Measurements from ENCODE around the gene MRPS18A.
A peak's percentile ranks its signal among the peaks of the same experiment; 100 is the strongest.

MRPS18A gene

DNA sequence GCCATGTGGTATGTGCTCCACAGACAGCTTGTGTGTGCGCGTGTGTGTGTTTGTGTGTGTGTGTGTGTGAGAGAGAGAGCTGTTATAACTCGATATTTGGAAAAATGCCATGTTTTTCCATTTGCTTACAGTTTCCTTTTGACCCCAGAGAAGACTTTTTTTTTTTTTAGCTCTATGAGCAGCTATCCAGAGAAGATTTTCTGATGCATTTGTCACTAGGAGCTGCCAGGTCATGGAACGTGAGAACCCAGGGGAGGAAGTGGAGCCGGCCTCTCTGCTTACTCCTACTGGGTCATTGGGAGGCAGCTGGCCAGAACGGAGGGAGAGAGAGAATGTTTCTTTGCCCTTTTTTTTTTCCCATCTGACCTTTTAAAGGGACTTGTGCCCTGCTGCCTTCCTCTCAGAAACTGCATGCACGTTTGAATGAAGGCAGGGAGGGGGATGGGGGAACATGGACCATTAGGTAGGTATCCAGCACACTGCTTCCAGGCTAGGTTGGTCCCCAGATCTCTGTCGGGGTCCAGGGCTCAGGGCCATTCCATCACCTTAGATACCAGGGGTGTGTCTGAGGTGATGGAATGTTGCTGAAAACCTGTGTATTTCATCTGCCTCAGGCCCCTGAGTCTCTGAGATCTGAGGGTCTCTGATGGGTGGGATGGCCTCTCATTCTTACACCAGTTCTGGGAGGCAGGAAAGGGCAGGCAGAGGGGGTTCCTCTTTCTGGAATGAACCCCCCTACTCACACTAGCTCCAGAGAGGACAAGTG is 11.2 kb upstream of the MRPS18A start:
- peak; percentile 55 for DNase-seq (ENCODE audit: low spot score)

DNA sequence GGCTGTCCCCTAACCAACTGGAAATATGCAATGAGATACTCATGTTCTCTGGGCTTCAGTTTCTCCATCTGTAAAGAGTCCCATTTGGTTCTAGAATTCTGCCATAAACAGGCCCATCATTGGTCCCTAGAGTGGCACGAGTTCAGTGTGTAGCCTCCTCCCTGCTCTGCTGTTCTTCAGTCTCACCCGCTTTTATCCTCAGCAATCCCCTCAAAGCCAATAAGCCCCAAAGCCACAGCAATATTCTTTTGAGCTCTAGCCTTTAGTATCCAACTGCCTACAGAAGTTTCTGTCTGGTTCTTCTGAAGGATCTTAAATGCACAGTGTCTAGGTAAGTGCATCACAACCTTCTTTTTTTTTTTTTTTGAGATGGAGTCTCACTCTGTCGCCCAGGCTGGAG is 9.8 kb upstream of the MRPS18A start:
- no peak for DNase-seq (ENCODE audit: low spot score)

DNA sequence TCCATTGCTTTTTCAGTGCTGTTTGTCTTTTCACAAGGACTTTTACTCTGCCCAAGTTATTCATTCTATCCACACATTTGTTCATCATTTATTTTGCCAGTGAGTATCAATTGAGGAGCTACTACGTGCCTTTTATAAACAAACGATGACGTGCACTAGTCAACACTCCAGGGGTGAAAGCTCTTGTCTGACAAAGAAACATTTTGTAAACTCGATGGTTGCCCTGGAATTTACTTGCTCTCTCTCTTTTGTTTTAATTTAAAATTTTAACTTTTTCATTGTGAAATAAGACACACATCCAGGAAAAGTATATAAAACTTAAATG is 8.3 kb upstream of the MRPS18A start:
- DNase-seq (ENCODE audit: low spot score): no peak

DNA sequence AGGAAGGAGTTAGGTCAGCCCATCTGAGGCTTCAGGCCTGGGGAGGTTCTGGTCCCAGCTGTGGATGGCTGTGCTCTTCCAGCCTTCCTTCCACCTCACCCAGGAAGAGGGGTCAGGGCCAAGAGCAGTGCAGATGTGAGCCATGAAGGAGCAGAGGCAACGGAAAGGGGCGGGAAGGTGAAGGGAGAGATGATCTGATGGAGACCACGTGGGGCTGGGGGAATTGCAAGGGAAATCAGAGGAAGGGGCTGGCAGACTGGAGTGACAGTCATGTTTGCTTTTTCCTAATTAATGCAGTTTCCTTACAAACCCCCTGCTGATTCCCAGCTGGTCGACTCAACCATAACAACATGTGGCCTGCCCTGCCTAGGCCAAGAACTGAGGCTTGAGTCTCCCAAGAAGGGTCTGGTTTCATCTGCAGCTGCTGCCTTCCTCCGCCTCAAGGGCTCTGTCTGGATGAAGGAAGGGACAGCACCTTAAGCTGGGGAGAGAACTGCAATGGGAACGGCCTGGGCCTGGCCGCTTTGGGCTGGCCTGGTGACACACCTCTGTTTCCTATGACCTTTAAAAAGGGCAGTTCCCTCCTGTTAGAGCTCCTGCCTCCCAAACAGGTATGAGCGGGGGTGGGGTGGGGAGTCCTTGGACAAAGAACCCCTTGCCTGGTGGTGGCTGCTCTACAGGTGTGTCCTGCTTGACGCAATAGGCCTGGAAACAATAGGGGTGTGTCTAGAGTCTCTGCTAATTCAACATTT is 7.8 kb upstream of the MRPS18A start:
- no peak for DNase-seq (ENCODE audit: low spot score)

DNA sequence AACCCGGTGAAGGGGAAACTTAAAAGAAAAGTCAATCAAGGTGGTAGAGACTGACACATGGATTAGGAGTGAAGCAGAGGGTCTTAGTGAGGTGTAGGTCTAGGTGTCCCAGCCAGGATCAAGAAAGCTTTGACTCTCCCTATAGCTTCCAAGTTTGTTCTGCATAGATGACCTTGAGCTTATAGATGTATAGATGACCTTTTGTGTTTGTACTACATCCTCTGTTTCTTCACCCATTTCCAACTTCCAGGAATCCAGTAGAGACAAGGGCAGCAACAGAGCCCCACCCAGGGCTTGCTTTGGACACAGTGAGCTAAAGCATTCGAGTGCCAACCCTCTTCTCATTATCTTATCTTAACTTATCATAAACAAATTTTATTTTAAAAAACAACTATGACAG is 1.8 kb upstream of the MRPS18A start:
- DNase-seq (ENCODE audit: low spot score): no peak

DNA sequence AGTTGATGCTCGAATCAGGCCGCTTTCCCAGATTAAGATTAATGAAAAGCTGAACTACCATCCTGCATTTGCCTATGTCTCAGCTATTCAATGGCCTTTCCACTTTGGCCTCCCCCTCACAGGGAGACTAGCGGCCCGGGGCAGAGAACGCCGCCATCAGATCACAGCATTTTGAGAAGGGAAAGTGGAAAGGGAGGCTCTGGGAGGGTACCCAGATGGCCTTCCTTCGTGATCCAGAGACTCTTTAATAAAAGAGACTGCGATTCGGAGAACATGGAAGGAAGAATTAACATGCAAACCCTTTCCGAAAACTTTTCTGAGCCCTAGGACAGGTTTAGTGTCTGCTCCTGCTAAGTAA is 533 bp downstream of the MRPS18A start:
- DNase-seq (ENCODE audit: low spot score): no peak

DNA sequence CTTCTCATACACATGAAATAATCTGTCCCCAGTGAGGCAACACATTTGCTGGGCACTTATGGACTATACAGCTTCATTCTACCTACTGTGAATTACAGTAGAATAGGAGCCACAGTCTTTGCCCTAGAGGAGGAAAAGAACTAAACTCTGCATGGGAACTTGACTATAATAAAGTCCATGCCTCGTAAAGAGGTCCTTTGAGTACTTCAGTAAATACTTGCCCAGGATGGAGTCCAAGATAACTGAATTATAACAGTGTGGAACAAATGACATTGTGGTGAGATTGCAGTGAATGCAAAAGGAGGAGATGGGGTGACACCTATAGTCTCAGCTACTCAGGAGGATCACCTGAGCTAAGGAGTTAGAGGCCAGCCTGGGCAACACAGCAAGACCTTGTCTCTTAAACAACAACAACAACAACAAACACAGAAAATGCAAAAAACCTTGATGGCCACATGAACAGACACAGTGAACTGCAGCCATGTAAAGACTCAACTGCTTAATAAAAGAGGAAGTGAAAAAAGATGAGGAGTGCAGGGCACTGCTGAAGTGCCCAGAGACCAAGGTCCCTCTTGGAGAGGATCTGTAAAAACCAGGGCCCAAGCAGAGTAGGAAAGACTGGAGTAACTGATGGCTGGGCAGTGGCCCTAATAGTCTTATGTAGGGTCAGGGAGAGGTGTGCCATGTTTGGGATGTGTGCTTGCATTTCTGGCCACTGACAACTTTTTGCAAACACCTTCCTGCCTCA is 3.7 kb downstream of the MRPS18A start:
- no peak for DNase-seq (ENCODE audit: low spot score)

DNA sequence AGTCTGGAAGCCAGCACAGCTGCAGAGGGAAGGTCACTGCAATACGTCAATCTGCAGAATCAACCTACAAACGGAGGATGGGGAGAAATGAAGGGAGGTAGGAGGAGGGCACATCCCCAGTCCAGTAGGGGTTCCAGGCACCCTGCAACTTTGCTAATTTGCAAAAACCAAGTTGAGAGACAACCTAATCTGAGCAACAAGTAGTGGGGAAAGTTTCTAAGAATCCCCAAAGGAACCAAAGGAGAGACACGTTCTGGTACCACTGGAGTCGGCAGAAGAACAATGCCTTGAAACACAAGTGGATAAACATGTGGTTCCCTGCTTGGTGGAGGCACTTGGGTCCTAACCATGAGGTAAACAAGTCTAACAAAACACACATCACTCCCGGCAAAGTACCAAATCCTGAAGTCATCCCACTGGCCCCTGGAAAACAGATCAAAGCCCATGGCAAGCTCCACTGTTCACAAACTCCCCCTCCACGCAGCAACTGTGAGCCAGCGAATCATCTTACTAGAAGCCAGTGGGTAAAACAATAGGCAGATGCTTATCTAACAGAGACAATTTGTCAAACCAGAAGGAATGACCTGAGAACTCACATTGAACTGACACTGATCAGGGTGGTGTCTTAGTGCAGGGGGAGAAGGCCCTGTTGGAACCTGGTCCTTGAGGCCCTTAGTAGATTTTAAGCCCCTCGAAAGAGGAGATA is 4.7 kb downstream of the MRPS18A start:
- no peak for DNase-seq (ENCODE audit: low spot score)

DNA sequence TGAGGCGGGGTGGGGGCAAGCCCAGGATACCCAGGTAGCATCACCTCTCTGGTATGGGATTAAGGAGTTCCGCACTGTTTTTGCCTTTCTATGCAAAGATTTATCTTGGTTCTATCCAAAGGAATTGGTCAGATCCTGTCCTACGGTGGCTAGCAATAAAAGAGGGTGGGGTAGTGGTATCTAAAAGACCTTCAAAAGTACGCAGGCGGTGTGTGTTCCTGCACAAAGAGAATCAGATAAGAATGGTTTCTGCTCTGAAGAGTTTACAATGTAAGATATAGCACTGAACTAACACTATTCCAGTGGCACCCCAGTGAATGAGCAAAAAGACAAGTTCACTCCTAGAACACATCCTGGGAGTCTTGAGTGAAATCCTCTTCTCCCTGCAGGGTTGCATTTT is 6.3 kb downstream of the MRPS18A start:
- DNase-seq (ENCODE audit: low spot score): no peak

DNA sequence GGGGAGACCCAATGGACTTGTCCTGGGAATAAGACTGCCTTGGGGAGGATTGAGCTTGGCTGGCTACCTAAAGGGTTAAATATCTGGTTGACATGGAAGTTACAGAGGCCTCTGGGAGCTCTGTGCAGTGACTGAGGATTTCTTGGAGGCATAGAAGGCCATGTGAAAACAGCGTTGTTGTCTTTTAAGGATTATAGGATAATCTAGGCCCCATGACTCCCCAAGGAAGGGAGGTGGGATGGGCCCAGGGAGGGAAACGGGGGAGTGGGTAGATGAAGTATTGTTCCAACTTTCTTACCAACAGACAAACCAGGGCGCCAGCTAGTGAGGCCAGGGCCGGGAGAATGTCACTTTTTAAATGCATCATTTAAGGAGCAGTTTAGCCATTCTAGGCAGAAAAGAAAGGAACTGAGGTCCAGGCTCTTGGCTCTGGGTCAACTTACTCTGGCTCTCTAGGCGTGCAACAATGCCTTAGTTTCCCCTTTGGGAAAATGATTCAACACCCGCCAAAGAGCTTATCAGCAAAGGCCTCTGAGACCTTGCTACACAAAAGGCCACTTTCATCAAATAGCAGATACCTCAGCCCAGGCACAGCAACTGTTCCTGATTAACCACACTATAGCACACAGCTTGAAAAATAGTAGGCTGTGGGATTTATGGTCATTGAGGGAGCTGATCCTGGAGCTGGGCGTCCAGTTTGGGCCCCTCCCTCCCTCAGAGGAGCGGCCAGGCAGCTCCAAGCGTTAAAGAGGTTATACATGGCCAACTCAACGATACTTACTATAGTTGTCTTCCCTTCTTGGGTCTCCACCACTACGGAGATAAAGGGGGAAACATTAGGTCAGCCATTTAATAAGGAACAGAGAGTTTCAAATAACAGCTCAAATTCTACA is 7.0 kb downstream of the MRPS18A start:
- no peak for DNase-seq (ENCODE audit: low spot score)

DNA sequence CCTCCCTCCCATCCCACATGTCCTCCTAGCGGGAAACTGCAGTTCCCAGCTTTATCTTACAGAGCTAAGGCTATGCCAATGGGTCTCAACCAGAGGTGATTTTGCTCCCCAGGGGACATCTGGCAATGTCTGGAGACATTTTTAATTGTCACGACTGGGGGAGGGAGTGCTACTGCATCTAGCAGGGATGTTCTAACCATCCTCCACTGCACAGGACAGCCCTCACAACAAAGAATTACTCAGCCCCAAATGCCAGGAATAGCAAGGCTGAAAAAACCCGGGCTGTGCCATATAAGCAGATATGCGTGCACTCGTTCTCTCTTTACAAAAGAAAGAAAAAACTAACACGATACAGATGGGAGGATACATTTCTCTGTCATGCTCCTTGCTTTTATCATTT is 8.5 kb downstream of the MRPS18A start:
- no peak for DNase-seq (ENCODE audit: low spot score)

DNA sequence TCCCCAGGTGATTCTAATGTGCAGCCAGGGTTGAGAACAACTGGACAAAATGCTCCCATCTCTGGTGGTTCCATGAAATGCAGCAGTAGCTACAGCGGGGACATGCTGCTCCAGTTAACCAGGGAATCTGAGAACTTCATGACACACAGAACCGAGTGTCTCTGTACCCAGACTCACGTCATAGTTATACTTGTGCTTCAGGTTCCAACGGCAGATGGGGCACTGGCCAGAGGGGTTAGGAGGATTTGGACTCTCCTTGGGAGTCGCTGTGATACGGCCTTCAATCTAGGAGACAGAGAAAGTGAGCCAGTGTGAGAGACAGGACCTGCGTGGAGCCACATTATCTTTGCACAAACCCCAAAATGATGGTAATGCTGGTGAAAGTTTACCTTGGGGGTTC is 9.2 kb downstream of the MRPS18A start:
- DNase-seq (ENCODE audit: low spot score): no peak

DNA sequence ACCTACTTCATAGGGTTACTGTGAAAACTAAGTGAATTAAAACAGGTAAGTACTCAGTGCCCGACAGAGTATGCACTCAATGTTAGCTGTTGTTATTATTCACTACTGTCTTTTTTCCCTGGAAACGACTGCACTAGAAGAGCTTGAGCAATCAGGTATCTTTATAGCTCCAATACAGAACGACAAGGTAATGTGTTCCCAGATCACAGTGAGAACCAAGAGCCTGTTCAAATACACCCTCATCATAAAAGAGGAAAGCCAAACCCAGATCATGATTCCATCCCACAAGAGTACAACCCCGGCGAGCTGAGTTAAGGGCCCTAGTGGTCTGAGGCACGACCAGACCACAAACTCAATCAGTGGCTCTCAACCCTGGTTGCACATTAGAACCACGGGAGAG is 9.8 kb downstream of the MRPS18A start:
- DNase-seq (ENCODE audit: low spot score): no peak

DNA sequence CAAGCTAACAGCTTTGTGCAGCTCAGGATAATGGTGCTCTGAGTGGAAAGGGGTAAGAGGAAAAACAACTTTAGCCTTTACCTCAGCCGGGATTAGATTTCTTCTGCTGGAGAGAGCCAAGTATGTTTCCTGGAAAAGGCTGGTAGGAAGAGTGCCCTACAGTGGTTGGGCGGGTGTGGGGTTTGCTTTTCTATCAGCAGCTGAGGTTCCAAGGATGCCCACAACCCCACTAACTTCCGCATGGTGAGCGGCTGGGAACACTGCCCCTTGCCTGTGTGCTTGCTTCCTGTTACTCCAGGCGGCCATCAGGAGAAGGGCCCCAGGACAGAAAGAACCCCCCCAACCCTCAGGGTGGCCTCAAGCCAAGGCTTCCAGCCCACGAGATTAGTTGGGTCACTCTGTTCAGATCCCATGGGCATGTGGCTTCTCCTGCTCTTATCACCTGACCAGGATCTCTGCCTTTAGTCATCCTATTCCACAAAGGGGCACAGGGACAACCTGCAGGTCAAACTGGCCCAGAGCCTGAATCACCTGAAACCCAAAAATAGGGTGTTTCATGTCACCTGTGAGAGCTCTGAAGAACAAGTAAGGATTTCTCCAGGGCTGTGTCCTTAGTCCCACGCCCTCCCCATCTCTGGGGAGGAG is 10.5 kb downstream of the MRPS18A start:
- DNase-seq (ENCODE audit: low spot score): no peak

DNA sequence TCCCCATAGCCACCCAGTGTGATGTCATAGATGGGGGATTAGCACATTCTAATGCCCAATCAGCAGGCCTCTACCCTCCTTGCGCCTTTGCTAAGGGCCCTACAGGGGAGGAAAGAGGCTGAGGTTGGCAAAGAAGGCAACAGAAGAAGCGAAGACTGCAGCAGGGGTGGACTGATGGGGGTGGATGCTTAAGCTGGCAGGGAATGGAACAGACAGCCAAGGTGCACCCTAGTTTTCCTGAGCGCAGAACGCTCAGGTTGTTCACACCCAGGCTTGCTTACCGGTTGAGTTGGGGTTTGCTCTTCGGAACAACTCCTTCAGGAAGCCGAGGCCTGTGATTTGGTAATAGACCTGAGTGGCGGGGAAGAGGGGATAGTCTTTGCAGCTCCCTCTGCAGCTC is 12.7 kb downstream of the MRPS18A start:
- DNase-seq (ENCODE audit: low spot score): no peak

DNA sequence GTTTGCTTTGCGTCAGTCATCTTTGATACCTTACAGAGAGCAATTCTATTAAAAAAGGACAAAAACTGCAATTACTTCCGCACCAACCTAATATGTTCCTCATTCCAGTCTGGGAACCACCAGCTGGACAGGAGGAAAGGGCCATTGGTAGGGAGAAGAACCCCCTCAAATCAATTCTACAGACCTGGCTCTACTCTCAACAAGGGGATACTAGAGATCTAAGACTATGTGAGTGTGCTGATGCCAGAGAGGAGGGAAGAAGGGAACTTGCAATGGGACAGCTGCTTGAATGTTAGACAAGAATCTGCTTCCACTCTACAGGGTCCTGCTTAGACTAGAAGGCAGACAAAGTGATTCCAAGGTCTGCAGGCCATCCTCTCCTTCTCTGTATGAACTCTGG is 13.3 kb downstream of the MRPS18A start:
- no peak for DNase-seq (ENCODE audit: low spot score)

DNA sequence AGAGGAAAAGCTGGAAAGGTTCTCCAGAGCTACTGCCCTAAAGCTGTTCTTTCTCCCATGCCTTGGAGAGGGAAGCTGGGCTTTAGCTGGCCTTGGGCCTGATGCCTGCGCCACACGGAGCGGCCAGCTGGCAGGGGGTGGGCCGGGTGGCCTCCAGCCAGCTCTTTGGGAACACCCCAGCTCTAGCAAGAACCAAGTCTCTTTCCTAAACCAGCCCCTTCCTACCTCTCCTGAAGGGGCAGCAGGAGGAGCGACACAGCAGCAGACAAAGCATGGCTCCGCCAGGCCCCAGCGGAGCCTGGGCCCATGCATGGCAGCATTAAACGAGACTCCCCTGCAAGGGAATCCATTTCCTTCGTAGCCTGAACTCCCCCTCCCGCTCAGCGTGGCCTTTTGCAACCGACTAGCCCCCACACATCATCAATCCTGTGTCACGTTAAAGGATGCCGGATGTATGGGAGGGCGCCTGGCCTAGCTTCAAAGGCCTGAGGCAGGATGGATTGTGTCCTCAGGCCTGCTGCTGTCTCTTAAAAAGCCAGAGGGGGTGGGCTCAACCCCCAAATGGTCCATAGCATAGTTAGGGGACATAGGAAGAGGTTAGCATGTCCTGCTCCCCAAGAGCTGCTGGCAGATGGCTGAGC is 14.0 kb downstream of the MRPS18A start:
- no peak for DNase-seq (ENCODE audit: low spot score)

DNA sequence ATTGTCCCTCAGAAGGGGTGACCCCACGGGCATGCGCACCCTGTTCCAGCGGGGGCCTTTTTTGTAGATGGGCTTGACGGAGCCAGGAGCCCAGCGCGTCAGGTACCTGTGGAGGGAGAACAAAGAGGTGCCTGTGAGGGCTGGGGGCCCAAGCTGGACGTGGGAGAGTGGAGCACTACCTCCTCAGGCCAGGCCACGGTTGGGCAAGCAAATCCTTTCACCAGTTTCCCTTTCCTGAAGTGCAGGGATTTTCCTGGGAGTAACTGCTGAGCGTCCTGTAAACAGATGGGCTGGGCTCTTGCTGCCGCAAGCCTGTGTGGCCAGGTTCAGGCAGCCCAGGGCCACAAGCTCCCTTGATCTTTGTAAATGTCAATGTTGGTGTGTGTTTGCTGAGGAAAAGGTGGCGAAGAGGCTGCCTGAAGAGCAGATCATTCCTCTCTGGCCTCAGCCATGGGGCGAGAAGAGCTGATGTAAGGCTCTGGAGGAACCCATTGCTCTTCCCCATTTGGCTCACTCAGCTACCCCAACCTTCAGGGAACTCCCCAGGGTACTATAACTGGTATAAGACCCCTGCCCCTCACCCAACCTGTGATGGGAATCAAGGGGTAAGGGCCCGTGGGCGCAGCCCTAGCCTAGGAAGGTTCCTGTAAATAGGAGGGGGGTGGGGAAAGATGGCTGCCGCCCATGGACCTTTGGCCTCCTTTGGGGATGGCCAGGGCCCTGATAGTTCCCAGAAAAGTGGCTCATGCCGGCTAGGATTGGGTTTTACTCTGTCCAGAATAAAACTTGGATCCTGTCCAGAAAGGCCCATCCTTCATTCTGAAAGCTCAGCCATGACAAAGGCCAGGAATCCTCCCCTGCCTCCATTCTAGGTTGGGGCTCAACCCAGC is 15.5 kb downstream of the MRPS18A start:
- no peak for DNase-seq (ENCODE audit: low spot score)

DNA sequence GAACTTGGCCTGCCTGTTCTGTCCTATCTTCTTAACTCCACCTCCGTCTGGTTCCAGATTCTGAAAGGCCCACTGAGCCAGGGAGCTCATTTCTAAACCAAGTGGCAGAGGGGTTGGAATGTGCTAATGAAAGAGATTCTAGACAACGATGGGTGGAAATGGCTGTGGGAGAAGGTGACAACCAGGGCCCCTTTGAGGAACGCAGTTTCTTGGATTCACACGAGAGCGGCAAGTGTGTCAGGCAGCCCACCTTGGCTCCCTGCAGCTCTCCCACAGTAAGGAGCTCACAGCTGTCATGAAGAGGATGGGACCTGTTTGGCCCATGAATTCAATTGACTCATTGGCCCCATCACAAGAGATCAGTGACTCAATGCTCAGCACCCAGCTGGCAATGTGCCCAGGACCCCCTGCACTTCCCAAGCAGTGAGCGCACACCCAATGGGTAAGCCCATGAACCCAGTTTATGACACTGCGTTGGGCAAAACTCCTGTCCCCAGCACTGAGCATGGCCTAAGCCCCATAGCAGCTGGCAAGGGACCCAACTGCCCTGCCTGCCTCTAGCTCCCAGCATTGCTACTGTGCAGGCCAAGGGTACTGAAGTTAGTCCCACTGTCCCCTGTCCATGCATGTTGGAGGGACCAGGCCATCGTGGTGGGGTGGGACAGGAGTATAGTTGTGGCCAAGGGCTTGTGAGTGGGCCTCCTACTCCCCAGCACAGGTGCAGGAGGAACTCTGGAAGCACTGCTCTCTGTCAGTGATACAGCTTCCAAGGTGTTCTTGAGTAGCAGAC is 16.4 kb downstream of the MRPS18A start:
- no peak for DNase-seq (ENCODE audit: low spot score)

Measured in AG08395 (cell line).